Measurements from ENCODE around the gene LY6G5C.

Gene LY6G5C

DNA sequence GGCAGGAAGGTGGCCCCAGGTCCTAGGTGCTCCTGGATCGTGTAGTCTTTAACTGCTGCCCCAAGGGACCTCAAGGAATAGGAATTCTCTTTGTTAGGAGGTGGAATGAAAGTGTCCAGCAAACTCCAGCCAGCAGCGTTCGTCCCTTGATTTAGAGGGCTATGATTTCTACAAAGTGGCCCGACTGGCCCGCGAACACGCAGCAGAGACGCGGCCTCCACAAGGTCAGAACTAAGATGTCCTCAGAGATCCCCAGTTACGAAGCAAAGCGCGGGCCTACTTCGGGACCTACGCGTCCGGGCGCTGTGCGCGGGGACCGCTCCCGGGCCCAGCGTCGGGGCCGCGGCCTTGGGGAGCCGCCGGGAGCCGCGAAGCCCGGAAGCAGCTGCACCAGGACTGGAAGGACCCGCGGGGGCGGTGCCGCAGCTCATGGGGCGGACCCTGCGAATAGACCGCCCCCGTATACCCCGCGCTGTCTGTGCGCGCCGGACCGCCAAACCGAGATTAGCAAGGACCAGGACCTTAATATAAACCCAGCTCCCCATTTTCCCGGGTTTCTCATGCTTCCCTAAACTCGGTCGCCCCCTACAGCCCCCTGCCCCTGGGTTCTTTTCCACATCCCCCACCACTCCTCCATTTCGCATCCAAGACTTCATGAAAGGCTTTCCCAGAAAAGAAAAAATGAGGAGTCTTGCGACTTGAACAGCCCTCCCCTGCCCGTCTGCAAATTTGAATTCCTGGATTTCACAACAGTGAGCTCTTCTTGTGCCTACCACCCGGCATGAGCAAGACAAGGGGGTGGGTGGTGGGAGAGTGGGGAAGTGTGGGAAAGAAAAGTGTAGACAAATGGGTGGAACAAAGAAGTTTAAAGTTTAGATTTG, 20.2 kb downstream of the LY6G5C start, which contains the start of gene C6orf47:
Gene C6orf47, minus strand, starts transcription at position 398 of the 881 bp plus-strand sequence. CDS start 831 bp downstream, outside the sequence.
- DNase-seq = peak; percentile 62

DNA sequence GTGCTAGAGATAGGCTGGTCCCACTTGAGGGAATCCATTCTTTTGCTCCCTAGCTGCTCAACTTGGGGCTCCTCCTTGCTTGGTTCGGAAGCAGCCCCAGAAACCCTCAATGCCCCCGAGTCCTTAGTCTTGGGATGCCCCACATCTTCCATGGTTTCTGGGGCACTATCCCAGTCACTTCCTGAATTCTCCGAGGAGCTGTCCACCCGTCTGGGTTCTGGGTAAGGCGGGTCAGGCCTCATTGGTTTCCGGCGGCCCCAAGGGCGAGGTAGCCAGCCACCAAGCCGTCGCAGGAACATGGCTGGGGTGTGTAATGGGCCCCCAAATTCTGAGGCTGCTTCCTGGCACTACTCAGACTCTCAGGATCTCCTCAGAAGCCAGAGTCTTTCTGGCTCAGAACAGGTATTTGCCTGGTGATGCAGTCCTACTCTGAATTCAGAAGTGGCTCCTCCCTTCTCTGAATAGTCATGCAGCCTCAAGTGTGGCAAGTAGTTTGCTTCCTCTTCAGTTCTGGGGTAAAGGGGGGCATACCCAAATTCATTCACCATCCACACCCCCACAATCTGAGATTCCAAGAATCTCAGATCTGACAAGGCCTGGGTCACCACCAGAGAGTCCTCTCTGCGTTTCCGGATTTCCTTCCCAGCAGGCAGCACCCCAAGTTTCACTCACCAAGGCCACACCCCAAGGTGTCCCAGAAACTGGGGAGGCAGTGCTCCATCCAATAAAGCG, 21.1 kb downstream of the LY6G5C start:
- DNase-seq = no peak

DNA sequence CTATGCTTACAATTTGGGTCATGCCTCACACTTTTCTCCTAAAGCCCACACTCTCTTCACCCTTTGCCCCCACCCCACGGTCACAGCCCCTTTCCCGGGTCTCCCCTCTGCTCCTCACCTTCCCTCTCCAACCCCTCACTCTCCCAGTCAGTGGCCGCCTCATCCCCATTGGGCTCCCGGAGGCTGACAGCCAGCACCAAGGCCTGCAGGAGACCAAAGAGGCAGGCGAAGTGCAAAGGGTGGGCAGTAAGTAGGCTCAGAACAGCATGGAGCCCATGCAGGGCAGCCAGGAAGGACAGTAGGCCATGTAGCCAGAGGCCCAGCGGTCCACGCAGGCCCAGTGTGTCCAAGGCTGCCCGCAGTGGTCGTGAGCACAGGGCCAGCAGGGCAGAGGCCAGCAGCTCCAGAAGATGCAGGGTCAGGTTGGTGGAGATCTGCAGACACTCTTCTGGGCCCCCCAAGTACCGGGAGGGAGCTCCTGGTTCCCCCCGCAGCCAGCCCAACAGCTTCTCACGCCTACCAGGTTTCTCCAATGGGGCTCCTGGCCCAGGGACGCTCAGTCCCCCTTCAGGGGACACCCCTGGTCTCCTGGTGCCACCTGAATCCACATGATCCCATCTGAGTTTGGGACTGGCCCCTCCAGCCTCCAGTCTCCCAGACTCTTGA, 21.8 kb downstream of the LY6G5C start:
- DNase-seq = no peak

- no peak for DNase-seq
Observed at GRCh38 chr6:31658158-31658688, 22.6 kb downstream of the LY6G5C start.

DNA sequence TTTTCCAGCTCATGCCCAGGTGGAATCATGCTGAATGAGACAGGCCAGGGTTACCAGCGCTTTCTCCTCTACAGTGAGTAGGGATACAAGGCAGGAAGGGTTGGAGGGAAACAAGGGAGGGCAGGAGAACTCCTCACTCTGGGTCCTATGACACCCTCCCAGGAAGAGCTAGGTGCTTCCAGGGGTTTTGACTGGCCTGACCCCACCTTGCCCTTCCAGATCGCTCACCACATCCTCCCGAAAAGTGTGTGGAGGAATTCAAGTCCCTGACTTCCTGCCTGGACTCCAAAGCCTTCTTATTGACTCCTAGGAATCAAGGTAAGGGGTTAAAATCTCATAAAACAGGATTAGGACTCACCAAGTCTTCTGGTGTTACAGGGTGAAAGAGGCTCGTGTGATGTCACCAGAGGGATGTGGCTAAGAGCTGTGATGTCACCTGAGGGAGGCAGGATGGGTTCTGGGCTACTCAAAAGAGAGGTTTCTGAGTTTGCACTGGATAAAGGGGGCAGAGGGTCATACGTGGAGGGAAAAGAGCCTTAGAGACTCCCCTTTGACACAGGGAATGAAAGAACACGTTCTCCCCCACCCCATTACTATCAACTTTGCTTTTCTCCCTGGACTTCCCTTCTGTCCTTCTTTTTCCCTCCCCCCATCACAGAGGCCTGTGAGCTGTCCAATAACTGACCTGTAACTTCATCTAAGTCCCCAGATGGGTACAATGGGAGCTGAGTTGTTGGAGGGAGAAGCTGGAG, 23.3 kb downstream of the LY6G5C start:
- no peak for DNase-seq

DNA sequence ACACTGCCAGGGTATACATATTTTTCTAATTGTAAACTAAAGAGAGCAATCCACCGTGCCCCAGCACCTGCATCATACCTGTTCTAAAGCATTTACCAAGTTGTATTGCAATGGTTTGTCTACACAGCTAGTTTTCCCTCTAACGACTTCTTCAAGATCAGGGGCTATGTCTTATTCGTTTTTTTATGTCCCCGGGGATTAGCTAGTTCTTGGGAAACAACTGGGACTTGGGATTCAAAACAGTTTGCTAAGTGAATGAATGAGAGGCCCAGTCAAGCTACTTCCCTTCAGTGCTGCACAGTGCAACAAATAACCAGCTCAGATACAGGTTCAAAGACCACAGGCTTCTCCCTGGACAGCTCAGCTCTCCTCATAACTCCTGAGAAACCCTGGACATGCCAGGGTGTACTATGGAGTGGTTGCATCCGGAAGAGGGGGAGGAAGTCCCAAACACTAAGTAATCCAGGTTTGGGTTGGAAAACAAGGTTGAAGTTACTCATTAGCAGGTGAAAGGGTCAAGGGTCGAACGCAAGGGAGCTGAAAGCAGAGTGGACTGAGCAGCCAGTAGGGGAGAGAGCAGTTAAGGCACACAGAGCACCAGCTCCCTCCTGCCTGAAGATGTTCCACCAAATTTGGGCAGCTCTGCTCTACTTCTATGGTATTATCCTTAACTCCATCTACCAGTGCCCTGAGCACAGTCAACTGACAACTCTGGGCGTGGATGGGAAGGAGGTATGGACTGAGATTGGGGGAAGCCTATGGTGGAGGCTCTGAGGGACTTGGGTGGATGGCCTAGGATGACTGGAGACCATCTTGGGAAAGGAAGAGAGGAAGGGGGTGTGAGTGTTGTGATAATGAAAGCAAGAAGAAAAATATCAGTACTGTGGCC, 25.3 kb downstream of the LY6G5C start, which contains the start of gene APOM:
Gene APOM, plus strand, starts transcription at position 546 of the 889 bp plus-strand sequence. Its CDS starts 73 bp downstream, at position 619.
- DNase-seq = no peak

- DNase-seq = no peak
Observed at GRCh38 chr6:31654574-31655348, 26.1 kb downstream of the LY6G5C start.

DNA sequence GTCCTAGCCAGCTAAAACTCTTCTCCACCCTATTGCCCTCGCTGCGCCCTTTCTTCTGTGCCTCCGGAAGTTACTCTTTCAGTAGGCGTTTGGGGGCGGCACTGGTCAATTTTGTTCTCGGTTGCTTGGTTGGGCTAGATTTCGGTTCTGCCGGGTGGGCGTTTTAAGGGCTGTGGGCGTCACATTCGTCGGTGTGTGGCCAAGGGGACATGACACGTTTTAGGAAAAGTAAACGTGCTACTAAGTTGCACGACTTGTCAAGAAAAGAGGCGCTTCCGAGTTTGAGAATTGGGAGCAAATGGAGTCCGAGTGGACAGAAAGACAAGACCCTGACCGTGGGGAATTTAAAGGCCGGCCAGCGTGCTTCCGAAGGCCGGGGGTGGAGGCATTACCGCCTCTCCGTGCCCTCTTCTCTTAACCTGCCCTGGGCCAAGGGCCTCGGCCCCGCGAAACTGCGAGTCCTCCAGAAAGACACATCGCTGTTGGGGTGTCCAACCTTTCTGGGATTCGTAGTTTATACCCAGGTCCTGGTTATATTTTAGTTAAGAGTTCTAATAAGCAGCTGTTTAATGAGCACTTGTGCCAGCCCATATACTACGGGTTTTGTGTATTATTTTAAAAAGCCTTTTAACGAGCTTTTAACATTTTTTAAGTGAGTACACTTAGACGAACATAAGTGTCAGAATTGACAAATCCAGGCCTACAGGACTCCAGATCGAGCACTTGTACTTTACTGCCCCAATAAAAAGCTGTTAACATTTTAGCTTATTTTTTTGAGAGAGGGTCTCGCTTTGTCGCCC, 27.7 kb downstream of the LY6G5C start:
- DNase-seq = peak; percentile 90

- no peak for DNase-seq
Observed at GRCh38 chr6:31651602-31652191, 29.2 kb downstream of the LY6G5C start.

GRCh38 chr6:31645325-31645724, 35.5 kb downstream of the LY6G5C start:
- no peak for DNase-seq

- no peak for DNase-seq
Observed at GRCh38 chr6:31643818-31644454, 36.9 kb downstream of the LY6G5C start.

- no peak for DNase-seq
Observed at GRCh38 chr6:31642798-31643570, 37.9 kb downstream of the LY6G5C start.

DNA sequence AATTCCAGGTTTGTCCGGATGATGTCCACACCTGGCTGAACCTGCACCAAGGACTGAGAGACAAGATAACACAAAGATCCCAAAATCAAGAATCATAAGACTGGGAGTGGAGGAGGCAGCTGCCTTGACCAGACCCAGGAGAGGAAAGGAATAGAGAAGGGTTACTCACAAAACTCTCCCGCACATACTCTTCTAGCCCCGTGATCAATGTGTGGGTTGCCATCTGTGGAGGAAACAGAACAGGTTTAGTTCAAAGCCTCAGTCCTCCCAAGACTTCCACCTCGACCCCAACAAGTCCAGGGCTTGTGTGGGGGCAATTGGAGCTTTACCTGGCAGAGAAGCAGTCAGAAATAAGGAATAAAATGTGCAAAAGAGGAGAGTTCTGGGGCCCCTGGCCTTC, 39.5 kb downstream of the LY6G5C start:
- no peak for DNase-seq

GRCh38 chr6:31640612-31641011, 40.3 kb downstream of the LY6G5C start:
- DNase-seq = no peak

DNA sequence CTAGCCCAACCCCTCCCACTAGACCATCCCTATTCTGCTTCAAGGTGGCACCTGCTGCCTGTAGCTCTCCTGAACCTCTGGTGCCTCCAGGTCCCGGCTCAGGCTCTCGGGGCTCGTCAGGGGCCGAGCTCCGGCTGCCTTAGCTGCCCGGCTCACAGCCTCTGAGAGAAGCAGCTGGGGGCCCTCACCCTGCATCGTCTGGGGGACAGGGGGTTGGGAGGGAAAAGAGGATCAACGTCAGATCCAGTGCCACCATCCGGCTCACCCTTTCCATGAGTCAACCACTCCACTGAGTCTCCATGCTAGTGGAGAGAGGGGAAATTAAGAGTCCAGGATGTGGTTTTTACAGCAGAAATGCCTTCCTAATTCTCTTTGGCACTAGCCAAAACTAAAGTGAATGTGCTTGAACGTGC, 41.4 kb downstream of the LY6G5C start:
- no peak for DNase-seq

- DNase-seq = no peak
Observed at GRCh38 chr6:31639043-31639442, 41.8 kb downstream of the LY6G5C start.

DNA sequence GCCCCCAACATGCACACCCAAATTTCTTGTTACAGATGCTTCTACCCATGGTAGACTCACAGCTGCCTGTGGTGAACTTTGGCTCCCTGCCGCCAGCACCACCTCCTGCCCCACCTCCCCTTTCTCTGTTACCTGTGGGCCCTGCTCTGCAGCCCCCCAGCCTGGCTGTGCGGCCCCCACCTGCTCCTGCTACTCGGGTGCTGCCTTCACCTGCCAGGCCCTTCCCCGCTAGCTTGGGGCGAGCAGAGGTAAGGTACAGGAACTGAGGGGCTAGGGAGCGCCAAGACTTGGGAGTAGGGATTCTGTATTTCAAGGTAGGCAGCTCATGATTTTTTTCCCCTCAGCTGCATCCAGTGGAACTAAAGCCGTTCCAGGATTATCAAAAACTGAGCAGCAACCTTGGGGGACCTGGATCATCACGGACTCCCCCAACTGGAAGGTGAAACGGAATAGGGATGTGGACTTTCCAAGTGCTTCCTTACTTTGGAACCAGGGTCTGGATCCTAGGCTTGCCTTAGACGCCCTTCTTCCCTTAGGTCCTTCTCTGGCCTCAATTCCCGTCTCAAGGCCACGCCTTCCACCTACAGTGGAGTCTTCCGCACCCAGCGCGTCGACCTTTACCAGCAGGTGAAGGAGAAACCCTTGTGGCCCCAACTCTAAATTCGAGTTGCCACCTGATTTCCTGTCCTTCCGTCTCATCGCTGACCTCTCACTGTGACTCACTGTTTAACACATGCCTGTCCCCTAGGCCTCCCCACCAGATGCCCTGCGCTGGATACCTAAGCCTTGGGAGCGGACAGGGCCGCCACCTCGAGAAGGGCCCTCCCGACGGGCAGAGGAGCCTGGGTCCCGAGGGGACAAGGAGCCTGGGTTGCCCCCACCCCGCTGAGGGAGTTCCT, 43.9 kb downstream of the LY6G5C start:
- DNase-seq = no peak
